GM19035 (cell line): ENCODE data around the gene MOB4.
"Not testable (repeated sequence)": the region's sequence is repeated elsewhere in the genome, so short reads cannot be mapped to it uniquely, and the experiment has no call there.

Source experiments
- ATAC-seq: cut with Tn5 transposase; IDR thresholded peaks from one replicate; pipeline ENCODE4 v1.9.1; 2021; ENCODE audit not compliant: unreplicated experiment

Gene MOB4

GRCh38 chr2:197515739-197516392 is at the start of gene MOB4:
Gene MOB4, plus strand, starts transcription at chr2:197516066. Its CDS starts 21 bp downstream, at chr2:197516087.
- ATAC-seq, result peak; percentile 91

DNA sequence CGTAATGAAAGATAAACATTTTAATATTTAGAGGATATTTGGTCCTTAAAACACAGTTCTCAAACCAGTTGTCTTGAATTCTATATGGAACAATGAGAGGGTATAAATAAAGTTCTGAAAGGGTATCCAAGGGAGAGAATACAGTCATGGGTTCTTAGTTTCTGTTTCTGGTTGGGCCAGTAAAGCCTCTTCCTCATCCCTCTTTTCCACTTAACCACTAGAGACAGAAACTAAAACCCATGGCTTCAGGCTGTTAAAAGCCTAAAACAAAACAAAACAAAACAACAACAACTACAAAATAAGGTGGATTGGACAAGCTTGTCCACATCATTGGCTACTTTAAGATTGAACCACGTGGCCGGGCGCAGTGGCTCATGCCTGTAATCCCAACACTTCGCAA is 43.7 kb upstream of the MOB4 start:
- no peak for ATAC-seq

DNA sequence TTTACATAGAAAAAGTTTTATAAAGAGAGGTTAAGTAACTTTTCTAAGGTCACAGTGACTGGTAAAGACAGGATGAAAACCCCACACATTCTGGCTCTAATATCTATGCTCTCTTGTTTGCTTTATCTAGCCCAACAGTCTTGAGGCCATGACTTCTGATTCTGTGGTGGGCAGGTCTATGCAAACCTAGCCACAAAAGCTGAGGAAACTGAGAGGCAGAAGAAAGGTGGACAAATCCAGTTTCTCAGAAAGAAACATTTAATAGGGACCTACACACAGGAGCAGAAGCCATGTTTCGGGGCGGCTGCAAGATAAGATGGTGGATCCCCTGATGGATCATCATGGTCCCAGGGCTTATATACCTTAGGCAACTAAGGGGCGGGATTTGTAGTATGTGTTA is 38.1 kb upstream of the MOB4 start:
- ATAC-seq, result no peak

GRCh38 chr2:197480165-197481036 is 35.5 kb upstream of the MOB4 start:
- ATAC-seq, result no peak

DNA sequence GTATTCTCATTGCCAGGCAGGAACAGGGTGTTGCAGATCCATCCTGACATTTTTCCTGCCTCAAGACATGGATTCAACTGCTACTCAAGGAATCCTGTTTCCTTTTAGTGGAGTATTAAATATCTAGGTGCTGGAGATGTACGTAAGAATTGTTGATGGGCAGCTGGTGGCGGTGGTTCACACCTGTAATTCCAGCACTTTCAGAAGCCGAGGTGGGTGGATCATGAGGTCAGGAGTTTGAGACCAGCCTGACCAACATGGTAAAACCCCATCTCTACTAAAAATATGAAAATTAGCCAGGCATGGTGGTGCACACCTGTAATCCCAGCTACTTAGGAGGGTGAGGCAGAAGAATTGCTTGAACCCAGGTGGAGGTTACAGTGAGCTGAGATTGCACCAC is 31.6 kb upstream of the MOB4 start:
- not testable (repeated sequence) for ATAC-seq

DNA sequence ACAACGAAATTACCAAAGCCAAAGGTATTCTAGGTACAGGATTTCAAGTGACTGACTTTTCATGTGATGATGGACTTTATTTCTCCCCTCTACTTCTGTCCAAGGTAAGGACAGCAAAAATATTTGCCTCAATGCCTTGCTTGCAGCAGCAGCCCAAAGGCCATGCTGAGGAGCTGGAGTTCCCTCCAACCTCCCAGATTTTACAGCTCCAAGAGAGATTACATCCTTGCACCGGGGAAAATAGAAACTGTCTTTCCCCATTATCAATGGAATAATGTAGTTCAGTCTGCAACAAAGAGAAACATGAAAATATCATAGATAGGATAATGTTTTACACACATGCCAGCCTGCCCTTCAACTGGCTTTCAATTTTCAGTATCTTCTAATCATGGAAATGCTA is 29.7 kb upstream of the MOB4 start:
- ATAC-seq, result no peak

GRCh38 chr2:197487385-197487784 is 28.5 kb upstream of the MOB4 start:
- ATAC-seq, result no peak

GRCh38 chr2:197495433-197496134 is 20.3 kb upstream of the MOB4 start:
- ATAC-seq, result no peak

DNA sequence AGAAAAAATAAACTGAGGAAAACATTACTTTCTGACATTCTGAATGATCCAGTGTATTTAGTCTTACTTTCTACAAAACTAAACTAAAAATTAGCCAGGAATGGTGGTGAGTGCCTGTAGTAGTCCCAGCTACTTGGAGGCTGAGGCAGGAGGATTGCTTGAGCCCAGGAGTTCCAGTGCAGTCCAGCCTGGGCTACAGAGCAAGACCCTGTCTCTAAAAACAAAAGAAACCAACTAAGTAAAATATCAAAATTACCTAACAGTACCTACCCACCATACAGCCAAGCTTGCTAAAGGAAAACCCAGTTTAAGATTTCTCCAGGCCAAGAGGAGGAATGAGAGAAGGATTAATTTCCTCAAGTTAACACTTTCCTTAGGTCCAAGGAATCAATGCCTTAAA is 19.2 kb upstream of the MOB4 start:
- no peak for ATAC-seq

GRCh38 chr2:197497326-197497725 is 18.5 kb upstream of the MOB4 start:
- no peak for ATAC-seq

DNA sequence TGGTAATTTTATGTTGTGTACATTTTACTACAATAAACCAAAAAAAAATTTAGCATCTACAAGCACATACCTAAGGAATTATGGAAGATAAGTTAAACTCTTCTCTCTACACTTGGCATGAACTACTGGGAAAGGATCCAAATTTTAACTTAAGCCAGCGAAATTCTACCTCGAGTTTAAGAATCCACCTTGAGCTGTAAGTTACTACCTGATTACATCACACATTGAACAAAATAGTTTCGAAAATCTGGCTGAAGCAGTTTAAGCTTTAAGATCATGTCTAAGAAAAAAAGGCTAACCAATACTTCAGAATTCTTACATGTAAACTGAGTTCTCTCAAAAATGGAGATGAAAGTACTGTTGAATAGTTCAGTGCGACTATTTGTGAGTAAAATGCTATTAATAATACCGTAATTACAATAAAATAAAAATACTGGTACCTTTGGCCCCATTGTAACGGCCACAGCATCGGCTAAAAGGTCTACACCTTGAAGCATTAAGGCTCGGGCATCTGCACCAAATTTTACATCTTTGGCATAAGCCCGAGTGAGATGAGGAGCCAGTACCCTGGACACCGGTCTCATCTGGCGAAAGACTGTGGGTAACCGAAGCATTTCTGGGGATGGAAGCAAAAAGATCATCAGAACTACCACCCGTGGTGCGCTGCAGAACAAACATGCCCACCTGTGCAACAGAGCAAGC is 17.5 kb upstream of the MOB4 start:
- no peak for ATAC-seq

DNA sequence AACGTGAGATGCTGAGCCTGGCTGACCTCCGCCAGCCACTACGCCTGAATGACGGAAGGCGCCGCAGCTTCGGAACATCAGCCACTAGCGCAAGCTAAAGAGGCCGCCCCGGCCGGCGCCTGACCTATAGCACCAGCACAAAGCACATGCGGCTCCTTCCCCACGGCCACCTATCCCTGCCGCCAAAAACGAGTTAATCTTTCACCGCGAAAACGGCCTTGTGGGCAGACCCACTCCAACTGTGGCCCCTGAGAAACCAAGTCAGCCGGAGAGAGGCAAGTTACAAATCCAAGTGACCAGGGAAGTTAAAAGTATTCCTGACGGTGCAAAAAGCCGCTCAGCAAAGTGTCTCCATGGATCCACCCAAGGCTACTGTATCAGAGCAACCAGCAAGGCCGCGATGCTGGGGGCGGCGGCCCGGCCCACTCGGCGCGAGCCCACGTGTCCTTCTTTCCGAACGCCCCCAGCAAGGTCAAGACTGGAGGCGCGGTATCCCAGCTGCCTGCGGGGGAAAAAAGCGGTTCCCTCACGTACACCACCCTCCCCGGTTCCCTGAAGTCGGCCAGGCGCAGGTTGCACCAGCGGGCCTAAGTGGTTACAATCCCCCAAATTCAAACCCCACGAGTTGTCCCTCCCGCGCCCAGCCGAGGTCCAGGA is 16.8 kb upstream of the MOB4 start:
- peak; percentile 14 for ATAC-seq

GRCh38 chr2:197499594-197500502 is 16.0 kb upstream of the MOB4 start, which contains the start of the genes HSPD1 and HSPE1:
Gene HSPD1, minus strand, starts transcription at chr2:197499840. Its CDS starts 992 bp downstream, at chr2:197498848.
Gene HSPE1, plus strand, starts transcription at chr2:197500379. Its CDS starts 58 bp downstream, at chr2:197500437.
- peak; percentile 77 for ATAC-seq

DNA sequence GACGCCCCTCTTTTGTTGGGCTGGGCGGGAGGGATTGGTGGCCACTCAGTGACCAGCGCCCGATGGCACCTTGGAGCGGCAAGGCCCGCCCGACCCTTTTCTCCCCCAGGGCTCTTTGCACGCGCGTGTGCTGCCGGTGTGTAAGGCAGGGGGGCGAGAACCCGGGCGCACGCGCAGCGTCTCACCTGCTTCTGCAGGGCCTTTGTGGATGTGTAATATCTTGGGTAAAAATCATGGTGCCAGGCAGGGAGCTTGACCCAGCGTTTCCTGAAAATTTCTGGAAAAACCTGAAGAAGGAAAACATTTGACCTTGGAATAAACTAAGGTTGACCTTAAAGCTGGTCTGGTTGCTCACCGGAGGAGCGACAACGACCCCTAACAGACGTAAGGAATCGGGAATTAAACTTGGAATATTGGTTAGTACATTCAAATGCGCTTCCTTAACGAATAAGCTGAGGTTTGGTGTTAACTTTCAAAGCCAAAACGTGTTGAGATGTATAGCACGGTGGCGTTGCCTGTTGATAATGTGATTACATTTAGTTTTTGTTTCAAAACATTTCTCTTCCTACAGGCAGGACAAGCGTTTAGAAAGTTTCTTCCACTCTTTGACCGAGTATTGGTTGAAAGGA is 15.2 kb upstream of the MOB4 start:
- ATAC-seq, result peak; percentile 7

DNA sequence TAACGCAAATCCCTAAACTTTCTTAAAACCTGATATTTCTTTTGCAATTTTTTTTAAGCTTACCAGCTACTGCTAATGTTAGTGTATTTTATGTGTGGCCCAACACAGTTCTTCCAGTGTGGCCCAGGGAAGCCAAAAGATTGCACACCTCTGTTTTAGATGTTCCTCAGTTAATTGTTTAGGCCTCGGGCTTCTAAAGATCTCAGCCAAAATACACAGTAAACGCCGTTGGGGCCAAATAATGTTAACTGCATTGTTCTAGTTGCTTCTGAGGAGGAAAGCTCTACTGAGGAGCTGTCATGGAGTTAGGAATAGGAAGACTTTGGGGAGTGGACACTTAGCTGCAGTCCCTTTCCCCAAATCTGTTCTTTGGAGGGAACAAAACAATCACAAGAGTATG is 13.7 kb upstream of the MOB4 start:
- ATAC-seq, result no peak

- no peak for ATAC-seq
These were observed 13.2 kb upstream of the MOB4 start for GRCh38 chr2:197502685-197503084.

GRCh38 chr2:197504000-197504399 is 11.9 kb upstream of the MOB4 start:
- no peak for ATAC-seq

- no peak for ATAC-seq
These were observed 11.4 kb upstream of the MOB4 start for GRCh38 chr2:197504512-197504911.

- no peak for ATAC-seq
These were observed 9.2 kb upstream of the MOB4 start for GRCh38 chr2:197506658-197507057.
